Thoracic aorta (tissue), 2 donors: ENCODE data around the gene RCOR2. TPM values are rescaled to one million over a fixed set of nuclear protein-coding genes. Genes with fewer than 3 reads are reported as not detected.

Source experiments
- ATAC-seq: fragments of 150-250 bp; one replicate; pipeline ENCODE4 v1.8.0; 2017; ENCODE audit warnings: low read depth; ENCODE audit not compliant: insufficient number of reproducible peaks, low FRiP score
- DNase-seq: peaks from one replicate; pipeline ENCODE4 v3.0.0-alpha.2; 2020; ENCODE audit warnings: low spot score
- H3K27ac ChIP-seq, 2 donors: fragments of 200-600 bp; sonication (generic); 1 replicate in 1 of 2; 2 replicates in 1 of 2; pipeline ENCODE4 v1.5.1; 2016; ENCODE audit warnings: mild to moderate bottlenecking in 2 of 2, moderate library complexity in 2 of 2
- H3K27me3 ChIP-seq: fragments of 200-600 bp; sonication (generic); replicated peaks from 2 replicates; pipeline ENCODE4 v1.6.0; 2016; ENCODE audit warnings: mild to moderate bottlenecking; ENCODE audit not compliant: insufficient read depth
- H3K36me3 ChIP-seq: fragments of 200-600 bp; sonication (generic); one replicate; pipeline ENCODE4 v1.5.1; 2016
- H3K4me1 ChIP-seq, 2 donors: fragments of 200-600 bp; sonication (generic); 1 replicate in 1 of 2; 2 replicates in 1 of 2; pipeline versions ENCODE4 v1.5.1 to v1.6.0; 2016; ENCODE audit warnings: low read depth in 2 of 2, mild to moderate bottlenecking in 1 of 2; ENCODE audit not compliant: control insufficient read depth in 1 of 2
- H3K4me3 ChIP-seq: fragments of 200-600 bp; sonication (generic); 2 replicates; pipeline ENCODE4 v1.5.1; 2016; ENCODE audit warnings: mild to moderate bottlenecking
- H3K9me3 ChIP-seq: fragments of 200-600 bp; sonication (generic); 2 replicates; pipeline ENCODE4 v1.5.1; 2016
- total RNA-seq, 2 donors: library from RNA; depleted of rRNA; stranded (reverse); fragments of >200 nt; gene quantifications; one replicate each; pipeline versions ENCODE4 v1.1.0 to v1.2.3, GENCODE V29; 2016
- TF ChIP-seq, protein P1 (sequence below): fragments of 200-600 bp; sonication (generic); IDR thresholded peaks from one replicate; pipeline ENCODE4 v1.5.1; 2019; ENCODE audit warnings: antibody characterized with exemption

RCOR2 gene
- total RNA-seq, 2 donors from 2014 or later = 1.4 to 3.8 TPM

GRCh38 chr11:63941901-63942300, 24.9 kb upstream of the RCOR2 start:
- Histone ChIP-seq H3K27ac (no peak overlapping the region), H3K4me1 (peaks cover 7 to 35% of the 10 kb centered on the region in 2 donors), H3K36me3 (no peaks in the 10 kb centered on the region), H3K9me3 (no peaks in the 10 kb centered on the region), H3K4me3 (no peak overlapping the region), H3K27me3 (no peaks in the 10 kb centered on the region)
- DNase-seq (no peak), ATAC-seq (no peak)
- TF ChIP-seq, protein P1, sequence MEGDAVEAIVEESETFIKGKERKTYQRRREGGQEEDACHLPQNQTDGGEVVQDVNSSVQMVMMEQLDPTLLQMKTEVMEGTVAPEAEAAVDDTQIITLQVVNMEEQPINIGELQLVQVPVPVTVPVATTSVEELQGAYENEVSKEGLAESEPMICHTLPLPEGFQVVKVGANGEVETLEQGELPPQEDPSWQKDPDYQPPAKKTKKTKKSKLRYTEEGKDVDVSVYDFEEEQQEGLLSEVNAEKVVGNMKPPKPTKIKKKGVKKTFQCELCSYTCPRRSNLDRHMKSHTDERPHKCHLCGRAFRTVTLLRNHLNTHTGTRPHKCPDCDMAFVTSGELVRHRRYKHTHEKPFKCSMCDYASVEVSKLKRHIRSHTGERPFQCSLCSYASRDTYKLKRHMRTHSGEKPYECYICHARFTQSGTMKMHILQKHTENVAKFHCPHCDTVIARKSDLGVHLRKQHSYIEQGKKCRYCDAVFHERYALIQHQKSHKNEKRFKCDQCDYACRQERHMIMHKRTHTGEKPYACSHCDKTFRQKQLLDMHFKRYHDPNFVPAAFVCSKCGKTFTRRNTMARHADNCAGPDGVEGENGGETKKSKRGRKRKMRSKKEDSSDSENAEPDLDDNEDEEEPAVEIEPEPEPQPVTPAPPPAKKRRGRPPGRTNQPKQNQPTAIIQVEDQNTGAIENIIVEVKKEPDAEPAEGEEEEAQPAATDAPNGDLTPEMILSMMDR = no peak

DNA sequence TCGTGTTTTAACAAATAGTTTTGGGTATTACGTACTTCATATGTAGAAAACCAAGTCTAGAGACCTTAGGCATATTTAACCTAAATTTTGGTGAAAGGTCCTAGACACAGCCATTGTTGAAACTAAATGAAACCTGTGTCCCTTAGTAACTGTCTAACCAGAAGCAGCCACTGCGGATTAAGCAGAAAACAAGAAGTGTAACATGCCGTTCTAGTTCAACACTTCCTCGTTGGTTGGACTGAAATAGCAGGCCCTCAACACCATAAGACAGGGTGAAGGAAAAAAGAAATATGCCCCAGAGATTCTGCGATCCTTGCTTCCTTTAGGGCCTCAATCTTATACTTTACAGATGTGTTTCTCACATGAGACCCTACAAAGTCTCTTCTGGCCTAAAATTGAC, 23.8 kb upstream of the RCOR2 start:
- H3K27me3 ChIP-seq = no peaks in the 10 kb centered on the region
- ATAC-seq = no peak
- DNase-seq = no peak
- no peak overlapping the region for H3K27ac ChIP-seq
- no peak overlapping the region for H3K4me3 ChIP-seq
- no peaks in the 10 kb centered on the region for H3K9me3 ChIP-seq
- TF ChIP-seq, protein P1 = no peak
- H3K36me3 ChIP-seq = no peaks in the 10 kb centered on the region
- H3K4me1 ChIP-seq = peaks cover 7 to 31% of the 10 kb centered on the region in 2 donors

GRCh38 chr11:63939397-63939891, 22.5 kb upstream of the RCOR2 start:
- DNase-seq (no peak), ATAC-seq (no peak)
- H3K4me3 ChIP-seq = peak overlapping the region; percentile 95
- no peaks in the 10 kb centered on the region for H3K36me3 ChIP-seq
- peak overlapping the region in 1 of 2 donors; percentile 32 for H3K27ac ChIP-seq
- no peaks in the 10 kb centered on the region for H3K27me3 ChIP-seq
- H3K9me3 ChIP-seq = no peaks in the 10 kb centered on the region
- TF ChIP-seq, protein P1 = no peak
- peaks cover 7 to 17% of the 10 kb centered on the region in 2 donors for H3K4me1 ChIP-seq

DNA sequence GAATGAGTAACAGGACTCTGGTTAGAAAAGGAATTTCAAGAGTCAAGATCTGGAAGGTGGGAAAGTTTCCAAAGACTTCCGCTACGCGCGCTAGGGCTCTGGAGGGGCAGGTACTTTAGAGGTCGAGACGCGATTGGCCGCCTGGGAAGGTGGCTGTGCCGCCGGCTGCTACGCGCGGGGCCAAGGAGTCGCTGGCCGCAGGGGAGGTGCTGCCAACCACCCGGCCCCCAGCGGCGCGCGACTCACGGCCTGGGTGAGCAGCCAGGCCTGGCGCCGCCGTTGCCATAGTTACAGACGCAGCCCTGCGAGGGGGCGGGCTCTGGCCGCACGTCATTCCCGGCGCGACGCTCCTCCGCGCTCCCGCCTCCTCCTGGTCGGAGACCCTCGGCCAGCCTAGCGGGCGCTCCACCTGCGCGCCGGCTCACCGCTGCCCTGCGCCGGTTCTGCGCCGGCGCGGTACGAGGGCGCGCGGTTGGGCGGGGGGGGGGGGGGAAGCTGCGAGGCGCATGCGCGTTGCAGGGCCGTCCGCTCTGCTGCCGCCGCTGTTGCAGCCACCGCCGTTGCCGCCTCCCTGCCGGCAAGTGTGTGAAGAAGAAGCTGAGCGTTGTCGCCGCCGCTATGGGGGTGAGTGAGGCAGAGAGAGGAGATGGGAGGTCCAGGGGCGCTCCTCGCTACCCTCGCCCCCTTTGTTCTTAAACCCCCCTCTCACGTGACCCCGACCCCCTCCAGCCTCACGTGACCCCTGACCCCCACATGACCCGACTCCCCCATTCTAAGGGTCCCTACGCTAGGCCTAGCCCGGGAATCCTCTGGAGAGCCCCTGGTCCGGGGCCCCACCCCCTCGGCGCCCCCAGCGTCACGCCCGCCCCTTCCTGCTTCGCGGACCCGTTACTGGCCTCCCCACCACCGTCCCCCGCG, 21.8 kb upstream of the RCOR2 start, which contains the start of gene NAA40:
Gene NAA40, plus strand, starts transcription at position 524 of the 918 bp plus-strand sequence. Its CDS starts 95 bp downstream, at position 619.
- H3K4me1 ChIP-seq = peaks cover 7 to 16% of the 10 kb centered on the region in 2 donors
- TF ChIP-seq, protein P1 = peak; percentile 25
- ATAC-seq (peak; percentile 74), DNase-seq (peak; percentile 62)
- peak within 1 kb of the TSS; percentile 95 for H3K4me3 ChIP-seq
- no peaks in the 10 kb centered on the region for H3K36me3 ChIP-seq
- H3K9me3 ChIP-seq = no peaks in the 10 kb centered on the region
- H3K27me3 ChIP-seq = no peaks in the 10 kb centered on the region
- H3K27ac ChIP-seq = peak within 1 kb of the TSS; percentile 2 to 32

GRCh38 chr11:63937713-63938478, 20.9 kb upstream of the RCOR2 start:
- TF ChIP-seq, protein P1 = no peak
- H3K36me3 ChIP-seq = no peaks in the 10 kb centered on the region
- H3K4me3 ChIP-seq = peak overlapping the region; percentile 95
- H3K27me3 ChIP-seq = no peaks in the 10 kb centered on the region
- ATAC-seq = peak; percentile 4
- peak overlapping the region; percentile 2 to 27 for H3K27ac ChIP-seq
- peaks cover 7 to 16% of the 10 kb centered on the region in 2 donors for H3K4me1 ChIP-seq
- no peak for DNase-seq
- H3K9me3 ChIP-seq = no peaks in the 10 kb centered on the region
